GM12878 (cell line): ENCODE data around the gene TSPAN2. TPM values are rescaled to one million over a fixed set of nuclear protein-coding genes. Genes with fewer than 3 reads are reported as not detected.

Source experiments
- ATAC-seq: fragments of 200-7000 bp; cut with Tn5 transposase; 3 replicates; pipeline ENCODE4 v1.9.1; 2020; ENCODE audit warnings: mild to moderate bottlenecking, moderate library complexity
- BruUV-seq: library from RNA; stranded (reverse); fragments of 400-500 nt; replicated peaks from 2 replicates; lab custom pipeline; 2021; lab: Mats Ljungman, UMichigan
- CTCF ChIA-PET: fragments of 300-600 bp; sonication (Branson Sonifier 250); formaldehyde crosslinking; extraction: SDS; loops from one replicate; lab custom pipeline; 2021; ENCODE audit warnings: inconsistent platforms; lab: Yijun Ruan, JAX
- POLR2A ChIA-PET: fragments of 350-600 bp; formaldehyde crosslinking; extraction: SDS; loops from one replicate; lab custom pipeline; 2021; ENCODE audit warnings: inconsistent platforms; lab: Charles Lee
- RAD21 ChIA-PET: fragments of 300-600 bp; sonication (Branson Sonifier 250); formaldehyde crosslinking; loops from one replicate; lab custom pipeline; 2023; ENCODE audit warnings: antibody characterized with exemption; ENCODE audit not compliant: unreplicated experiment; lab: Charles Lee
- SMC1A ChIA-PET: fragments of 300-600 bp; sonication (Branson Sonifier 250); formaldehyde crosslinking; loops from one replicate; lab custom pipeline; 2023; ENCODE audit not compliant: unreplicated experiment, uncharacterized antibody; lab: Charles Lee
- DNase-seq: peaks from one replicate; pipeline ENCODE4 v3.0.0-alpha.2; 2011; ENCODE audit warnings: low read depth, low spot score
- FAIRE-seq: peaks from 3 replicates; lab custom pipeline; 2011; peaks lifted over from hg19 to GRCh38; lab: Jason Lieb, UNC
- H2AFZ ChIP-seq: 2 replicates; pipeline ENCODE4 v1.6.0; 2011; ENCODE audit warnings: low read depth, low read length, control low read depth; ENCODE audit not compliant: control insufficient read depth
- H3K27ac ChIP-seq: 2 replicates; pipeline ENCODE4 v1.5.1; 2011; ENCODE audit warnings: control low read depth; ENCODE audit not compliant: control insufficient read depth, insufficient read depth
- H3K27me3 ChIP-seq, 2 experiments: replicated peaks in 1 of 2; 2 replicates each; pipeline versions ENCODE4 v1.6.0 to v1.6.1; 2011; ENCODE audit warnings: low read length in 1 of 2; ENCODE audit not compliant: control insufficient read depth in 2 of 2, insufficient read depth in 2 of 2
- H3K36me3 ChIP-seq, 2 experiments: 2 replicates each; pipeline ENCODE4 v1.5.1; 2011; ENCODE audit warnings: low read length in 1 of 2; ENCODE audit not compliant: control insufficient read depth in 2 of 2, insufficient read depth in 2 of 2
- H3K4me1 ChIP-seq: 2 replicates; pipeline ENCODE4 v1.6.1; 2011; ENCODE audit warnings: mild to moderate bottlenecking, low read length, moderate library complexity, mixed read lengths; ENCODE audit not compliant: control insufficient read depth, insufficient read depth
- H3K4me2 ChIP-seq: 2 replicates; pipeline ENCODE4 v1.6.0; 2011; ENCODE audit warnings: control low read depth; ENCODE audit not compliant: control insufficient read depth, insufficient read depth
- H3K4me3 ChIP-seq: fragments of 200-600 bp; sonication (generic); 2 replicates; pipeline ENCODE4 v1.5.1; 2016
- H3K79me2 ChIP-seq: 2 replicates; pipeline ENCODE4 v1.6.0; 2011; ENCODE audit warnings: low read length; ENCODE audit not compliant: control insufficient read depth, insufficient read depth
- H3K9ac ChIP-seq: 2 replicates; pipeline ENCODE4 v1.8.0; 2011; ENCODE audit warnings: low read length, control low read depth, mixed read lengths; ENCODE audit not compliant: control insufficient read depth, insufficient read depth
- H3K9me3 ChIP-seq: replicated peaks from 3 replicates; pipeline ENCODE4 v1.5.1; 2011; ENCODE audit warnings: mild to moderate bottlenecking, low read length; ENCODE audit not compliant: control insufficient read depth, insufficient read depth
- H4K20me1 ChIP-seq: 2 replicates; pipeline ENCODE4 v1.6.0; 2011; ENCODE audit not compliant: control insufficient read depth, insufficient read depth
- CHD4 ChIP-seq: fragments of 200-600 bp; sonication (generic); IDR thresholded peaks from 2 replicates; pipeline ENCODE4 v1.6.1; 2016; ENCODE audit warnings: mild to moderate bottlenecking
- CTCF ChIP-seq, 3 experiments: IDR thresholded peaks in 2 of 3; conservative IDR thresholded peaks in 1 of 3; 2 replicates each; pipeline ENCODE4 v1.5.1; 2011; ENCODE audit warnings: low read depth in 3 of 3, low read length in 3 of 3, mild to moderate bottlenecking in 3 of 3, control low read depth in 2 of 3, moderate library complexity in 2 of 3, inconsistent platforms in 1 of 3, mixed read lengths in 1 of 3; ENCODE audit not compliant: control insufficient read depth in 2 of 3, insufficient read depth in 1 of 3; ENCODE audit errors: extremely low read depth in 1 of 3
- EZH2 ChIP-seq: IDR thresholded peaks from 2 replicates; pipeline ENCODE4 v1.6.1; 2012; ENCODE audit warnings: low read depth, mild to moderate bottlenecking, control low read depth, inconsistent platforms, low read length, borderline replicate concordance; ENCODE audit not compliant: control insufficient read depth
- FOXK2 ChIP-seq: fragments of 450-650 bp; IDR thresholded peaks from 2 replicates; pipeline ENCODE4 v1.6.1; 2017; ENCODE audit warnings: mild to moderate bottlenecking, moderate library complexity
- HSF1 ChIP-seq: fragments of 150-350 bp; IDR thresholded peaks from 2 replicates; pipeline ENCODE4 v1.6.1; 2014; ENCODE audit warnings: mild to moderate bottlenecking, low read depth, low read length
- MAX ChIP-seq: IDR thresholded peaks from 2 replicates; pipeline ENCODE4 v1.6.1; 2012; ENCODE audit warnings: low read depth, low read length, improper control_type of control experiment
- PAX8 ChIP-seq: fragments of 450-650 bp; IDR thresholded peaks from 2 replicates; pipeline ENCODE4 v1.6.1; 2017; ENCODE audit warnings: mild to moderate bottlenecking, moderate library complexity
- POLR2A ChIP-seq: IDR thresholded peaks from 2 replicates; pipeline ENCODE4 v1.6.1; 2011; ENCODE audit warnings: low read depth, mild to moderate bottlenecking, low read length
- RCOR1 ChIP-seq: conservative IDR thresholded peaks from 2 replicates; pipeline ENCODE4 v1.6.1; 2012; ENCODE audit warnings: low read depth, low read length, improper control_type of control experiment
- RUNX3 ChIP-seq: IDR thresholded peaks from 2 replicates; pipeline ENCODE4 v1.6.1; 2012; ENCODE audit warnings: low read length, inconsistent platforms
- SIN3A ChIP-seq: IDR thresholded peaks from 2 replicates; pipeline ENCODE4 v1.6.1; 2012; ENCODE audit warnings: low read depth, low read length, improper control_type of control experiment
- ZNF687 ChIP-seq: fragments of 450-650 bp; IDR thresholded peaks from 2 replicates; pipeline ENCODE4 v1.6.1; 2017; ENCODE audit warnings: mild to moderate bottlenecking, moderate library complexity
- WGBS: methylation state at CpG from one replicate; pipeline ENCODE4 v1.1.6; 2016; ENCODE audit warnings: low lambda C conversion rate; ENCODE audit not compliant: insufficient replicate concordance, insufficient coverage; ENCODE audit errors: missing lambda C conversion rate; 5-methylcytosine and 5-hydroxymethylcytosine counted together
- in situ Hi-C: fragments of 300-500 bp; cut with MboI; formaldehyde crosslinking; loops from 9 replicates; pipeline ENCODE4 v1.14.3; 2018; ENCODE audit warnings: mixed read lengths
- intact Hi-C: fragments of 100-400 bp; cut with micrococcal nuclease; formaldehyde crosslinking; loops from one replicate; pipeline ENCODE4 v1.14.2; 2022; ENCODE audit not compliant: unreplicated experiment
- polyA plus RNA-seq, 11 experiments: library from polyadenylated mRNA; depleted of rRNA in 4 of 11; unstranded in 6 of 11; stranded (reverse) in 5 of 11; fragments of >200 nt; fragmentation: Nextera tagmentation in 4 of 11; fragmentation: Illumina TruSeq in 1 of 11; extraction: Ambion mirVana in 4 of 11; extraction: Trizol in 1 of 11; gene quantifications; 1 replicate in 1 of 11; 2 replicates in 10 of 11; pipeline versions ENCODE4 v1.2.1 to v1.2.3, GENCODE V29; 2011 to 2016; ENCODE audit warnings: inconsistent platforms in 2 of 11, missing spikeins in 2 of 11, low read depth in 1 of 11
- total RNA-seq, 4 experiments: library from RNA; depleted of rRNA in 3 of 4; stranded (reverse); fragments of >200 nt in 3 of 4; fragmentation: Illumina TruSeq in 1 of 4; extraction: Trizol in 1 of 4; gene quantifications; 2 replicates each; pipeline versions ENCODE4 v1.2.1 to v1.2.3, GENCODE V29; 2013 to 2021

The TSPAN2 gene
- total and polyA plus RNA-seq, 10 of the 15 experiments (the other 5 are each of a cell fraction or from before 2014, with no cell fraction given) = under 0.01 to 0.73 TPM; not detected in 8

GRCh38 chr1:115086176-115086830, 3.0 kb downstream of the TSPAN2 start (continued):
- TF ChIP-seq ZNF687 = no peak

- CTCF ChIA-PET = interaction anchor here (0.7 to 4.8 kb wide), 4 partner anchors 14 to 105 kb away, joined by 3 to 33 read pairs (median 4); no protein-coding TSS in a partner anchor
- H3K36me3 ChIP-seq = no peaks in the 10 kb centered on the region
- SMC1A ChIA-PET = interaction anchor here (1.1 to 11.4 kb wide), 6 partner anchors 11 to 28 kb away, joined by 3 to 77 read pairs (median 6); no protein-coding TSS in a partner anchor
- no peak overlapping the region for H3K27ac ChIP-seq
- no peaks in the 10 kb centered on the region for H3K4me1 ChIP-seq
- 47% methylated on average over 9 of the region's 9 CpGs for WGBS
- DNase-seq (no peak), ATAC-seq (no peak), FAIRE-seq (no peak)
- no peaks in the 10 kb centered on the region for H3K79me2 ChIP-seq
- H3K9ac ChIP-seq = no peak overlapping the region
- no peaks in the 10 kb centered on the region for H4K20me1 ChIP-seq
- no peak overlapping the region for H2AFZ ChIP-seq
- H3K27me3 ChIP-seq = peaks cover 2 to 10% of the 10 kb centered on the region in 2 experiments
- POLR2A ChIA-PET = no interaction called here
- H3K9me3 ChIP-seq = no peaks in the 10 kb centered on the region
- no peak overlapping the region for H3K4me2 ChIP-seq
- RAD21 ChIA-PET = interaction anchor here (1.0 to 1.6 kb wide), 2 partner anchors 12 to 32 kb away, joined by 5 to 6 read pairs; no protein-coding TSS in a partner anchor
- in situ Hi-C loops (no loop called here), intact Hi-C loops (no loop called here)
- H3K4me3 ChIP-seq = no peak overlapping the region
- no TSS peak for BruUV-seq
- TF ChIP-seq FOXK2 = no peak
- no peak for TF ChIP-seq RUNX3
- no peak for TF ChIP-seq POLR2A
- TF ChIP-seq RCOR1 = no peak
- no peak for TF ChIP-seq CHD4
- no peak for TF ChIP-seq EZH2
- no peak for TF ChIP-seq PAX8
- TF ChIP-seq SIN3A = no peak
- no peak for TF ChIP-seq MAX
- TF ChIP-seq CTCF (IDR thresholded peaks at IDR 0.05 in 2 of 3, conservative IDR thresholded peaks at IDR 0.05 in 1 of 3; ENCODE audit: control insufficient read depth in 2 of 3, extremely low read depth in 1 of 3, insufficient read depth in 1 of 3, low read depth in 3 of 3, low read length in 3 of 3) = no peak
- no peak for TF ChIP-seq HSF1
Observed at GRCh38 chr1:115084902-115085511, 4.3 kb downstream of the TSPAN2 start.
